ENCODE measurements around the gene SLC44A1. TPM values are rescaled to one million over a fixed set of nuclear protein-coding genes. Genes with fewer than 3 reads are reported as not detected.
A peak's percentile ranks its signal among the peaks of the same experiment; 100 is the strongest.

Gene SLC44A1
- total and polyA plus RNA-seq, 2 of the 13 experiments (the other 11 are each of a cell fraction or from before 2014, with no cell fraction given) = 21.4 to 40.8 TPM

DNA sequence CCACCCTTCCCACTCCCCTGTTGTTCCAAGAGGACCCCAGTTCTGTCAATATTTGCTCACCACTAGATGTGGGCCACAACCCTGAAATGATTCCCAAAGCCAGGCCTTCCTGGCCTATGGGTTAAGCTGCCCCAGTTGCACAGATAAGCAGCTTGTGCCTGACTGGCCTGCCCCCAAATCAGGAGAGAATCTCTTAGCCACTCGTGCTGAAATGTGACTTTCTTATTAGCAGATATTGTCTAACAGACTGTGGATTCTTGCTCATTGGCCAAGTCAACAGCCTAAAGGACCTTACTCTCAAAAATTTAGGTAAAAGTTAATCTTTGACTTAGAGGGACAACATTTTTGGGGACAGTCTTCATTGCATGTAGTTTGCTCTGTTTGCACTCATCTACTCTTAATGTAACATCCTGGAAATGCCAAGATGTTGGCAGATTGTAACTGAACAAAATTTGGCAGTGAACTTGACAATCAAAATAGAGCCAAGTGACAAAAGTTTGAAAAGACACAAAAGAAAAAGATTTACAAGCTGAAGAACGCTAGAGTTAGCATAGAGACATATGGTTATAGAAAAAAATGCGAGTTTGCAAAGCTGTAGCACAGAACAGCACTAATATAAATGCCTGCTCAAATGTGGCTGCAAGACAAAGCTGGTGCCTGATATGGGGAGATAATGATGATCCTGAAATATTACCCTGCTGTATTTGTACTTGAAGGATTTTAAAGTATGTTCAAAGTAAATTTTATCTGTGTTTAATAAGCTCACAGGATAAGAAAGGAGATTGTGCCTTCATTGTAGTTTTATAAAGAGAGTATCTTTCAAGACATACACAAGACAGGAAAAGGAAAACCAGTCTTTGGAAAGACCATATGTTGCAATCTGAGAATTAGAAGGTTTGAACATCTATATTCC lies 174.4 kb downstream of the SLC44A1 start (continued):
- TF ChIP-seq ZC3H13 (CRISPR knock-in tag; IDR thresholded peaks at IDR 0.05) = no peak
- TF ChIP-seq, protein P1, sequence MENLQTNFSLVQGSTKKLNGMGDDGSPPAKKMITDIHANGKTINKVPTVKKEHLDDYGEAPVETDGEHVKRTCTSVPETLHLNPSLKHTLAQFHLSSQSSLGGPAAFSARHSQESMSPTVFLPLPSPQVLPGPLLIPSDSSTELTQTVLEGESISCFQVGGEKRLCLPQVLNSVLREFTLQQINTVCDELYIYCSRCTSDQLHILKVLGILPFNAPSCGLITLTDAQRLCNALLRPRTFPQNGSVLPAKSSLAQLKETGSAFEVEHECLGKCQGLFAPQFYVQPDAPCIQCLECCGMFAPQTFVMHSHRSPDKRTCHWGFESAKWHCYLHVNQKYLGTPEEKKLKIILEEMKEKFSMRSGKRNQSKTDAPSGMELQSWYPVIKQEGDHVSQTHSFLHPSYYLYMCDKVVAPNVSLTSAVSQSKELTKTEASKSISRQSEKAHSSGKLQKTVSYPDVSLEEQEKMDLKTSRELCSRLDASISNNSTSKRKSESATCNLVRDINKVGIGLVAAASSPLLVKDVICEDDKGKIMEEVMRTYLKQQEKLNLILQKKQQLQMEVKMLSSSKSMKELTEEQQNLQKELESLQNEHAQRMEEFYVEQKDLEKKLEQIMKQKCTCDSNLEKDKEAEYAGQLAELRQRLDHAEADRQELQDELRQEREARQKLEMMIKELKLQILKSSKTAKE (CRISPR knock-in tag; IDR thresholded peaks at IDR 0.05; ENCODE audit: borderline replicate concordance) = peak; percentile 52; the same call in 1 of the 2 replicates
- TF ChIP-seq AGO1 (IDR thresholded peaks at IDR 0.05; ENCODE audit: low read depth, low read length, poor library complexity, severe bottlenecking) = no peak
- TF ChIP-seq, protein P2, sequence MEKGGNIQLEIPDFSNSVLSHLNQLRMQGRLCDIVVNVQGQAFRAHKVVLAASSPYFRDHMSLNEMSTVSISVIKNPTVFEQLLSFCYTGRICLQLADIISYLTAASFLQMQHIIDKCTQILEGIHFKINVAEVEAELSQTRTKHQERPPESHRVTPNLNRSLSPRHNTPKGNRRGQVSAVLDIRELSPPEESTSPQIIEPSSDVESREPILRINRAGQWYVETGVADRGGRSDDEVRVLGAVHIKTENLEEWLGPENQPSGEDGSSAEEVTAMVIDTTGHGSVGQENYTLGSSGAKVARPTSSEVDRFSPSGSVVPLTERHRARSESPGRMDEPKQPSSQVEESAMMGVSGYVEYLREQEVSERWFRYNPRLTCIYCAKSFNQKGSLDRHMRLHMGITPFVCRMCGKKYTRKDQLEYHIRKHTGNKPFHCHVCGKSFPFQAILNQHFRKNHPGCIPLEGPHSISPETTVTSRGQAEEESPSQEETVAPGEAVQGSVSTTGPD (CRISPR knock-in tag; IDR thresholded peaks at IDR 0.05) = no peak
- TF ChIP-seq ZFP36L1 (CRISPR knock-in tag; IDR thresholded peaks at IDR 0.05) = 0 out of 2 replicates have a peak, but pooled peaks have one; percentile 55
- TF ChIP-seq ZNF619 (CRISPR knock-in tag; IDR thresholded peaks at IDR 0.05) = no peak
- peak; percentile 75 for TF ChIP-seq ASH2L (IDR thresholded peaks at IDR 0.05; ENCODE audit: insufficient read length, low read depth, low read length)
- no peak for TF ChIP-seq ZNF773 (CRISPR knock-in tag; IDR thresholded peaks at IDR 0.05; ENCODE audit: borderline replicate concordance)
- TF ChIP-seq SMC3 (IDR thresholded peaks at IDR 0.05; ENCODE audit: low read length) = no peak
- TF ChIP-seq, protein P3, sequence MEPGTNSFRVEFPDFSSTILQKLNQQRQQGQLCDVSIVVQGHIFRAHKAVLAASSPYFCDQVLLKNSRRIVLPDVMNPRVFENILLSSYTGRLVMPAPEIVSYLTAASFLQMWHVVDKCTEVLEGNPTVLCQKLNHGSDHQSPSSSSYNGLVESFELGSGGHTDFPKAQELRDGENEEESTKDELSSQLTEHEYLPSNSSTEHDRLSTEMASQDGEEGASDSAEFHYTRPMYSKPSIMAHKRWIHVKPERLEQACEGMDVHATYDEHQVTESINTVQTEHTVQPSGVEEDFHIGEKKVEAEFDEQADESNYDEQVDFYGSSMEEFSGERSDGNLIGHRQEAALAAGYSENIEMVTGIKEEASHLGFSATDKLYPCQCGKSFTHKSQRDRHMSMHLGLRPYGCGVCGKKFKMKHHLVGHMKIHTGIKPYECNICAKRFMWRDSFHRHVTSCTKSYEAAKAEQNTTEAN (CRISPR knock-in tag; conservative IDR thresholded peaks at IDR 0.05) = 0 out of 2 replicates have a peak, but pooled peaks have one; percentile 49
- TF ChIP-seq, protein P4, sequence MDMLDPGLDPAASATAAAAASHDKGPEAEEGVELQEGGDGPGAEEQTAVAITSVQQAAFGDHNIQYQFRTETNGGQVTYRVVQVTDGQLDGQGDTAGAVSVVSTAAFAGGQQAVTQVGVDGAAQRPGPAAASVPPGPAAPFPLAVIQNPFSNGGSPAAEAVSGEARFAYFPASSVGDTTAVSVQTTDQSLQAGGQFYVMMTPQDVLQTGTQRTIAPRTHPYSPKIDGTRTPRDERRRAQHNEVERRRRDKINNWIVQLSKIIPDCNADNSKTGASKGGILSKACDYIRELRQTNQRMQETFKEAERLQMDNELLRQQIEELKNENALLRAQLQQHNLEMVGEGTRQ (IDR thresholded peaks at IDR 0.05; ENCODE audit: low read depth, low read length) = no peak
- TF ChIP-seq, protein P4 (CRISPR knock-in tag; IDR thresholded peaks at IDR 0.05; ENCODE audit: borderline replicate concordance) = no peak
- TF ChIP-seq MYNN (CRISPR knock-in tag; IDR thresholded peaks at IDR 0.05; ENCODE audit: low read depth) = no peak
- TF ChIP-seq ZNF124 (CRISPR knock-in tag; IDR thresholded peaks at IDR 0.05) = no peak
- peak; percentile 50; the same call in 1 of the 2 replicates for TF ChIP-seq FOXP1 (IDR thresholded peaks at IDR 0.05)
- peak; percentile 84 for TF ChIP-seq FOXP1 (CRISPR knock-in tag; IDR thresholded peaks at IDR 0.05)
- TF ChIP-seq JDP2 (CRISPR knock-in tag; IDR thresholded peaks at IDR 0.05; ENCODE audit: borderline replicate concordance) = no peak
- TF ChIP-seq STAT5B (CRISPR knock-in tag; IDR thresholded peaks at IDR 0.05) = no peak
- TF ChIP-seq HIVEP1 (CRISPR knock-in tag; IDR thresholded peaks at IDR 0.05) = no peak
- peak; percentile 54; the same call in 1 of the 2 replicates for TF ChIP-seq HMG20B (CRISPR knock-in tag; conservative IDR thresholded peaks at IDR 0.05)
- TF ChIP-seq HNRNPK (IDR thresholded peaks at IDR 0.05; ENCODE audit: low read depth, low read length, poor library complexity, severe bottlenecking) = peak; percentile 36
- TF ChIP-seq KDM4B (CRISPR knock-in tag; IDR thresholded peaks at IDR 0.05) = no peak
- no peak for TF ChIP-seq KDM5A (IDR thresholded peaks at IDR 0.05; ENCODE audit: borderline replicate concordance, low read length)
